Measurements from ENCODE around the gene CTU1. TPM values are rescaled to one million over a fixed set of nuclear protein-coding genes. Genes with fewer than 3 reads are reported as not detected.

Gene CTU1
- total RNA-seq: 10 to 100 TPM; 18.7 to 21.4 TPM

- Histone ChIP-seq H3K4me1 (replicated peaks) (peaks cover 6% of the 10 kb centered on the region), H3K36me3 (no peaks in the 10 kb centered on the region), H3K27me3 (replicated peaks; ENCODE audit: insufficient read depth) (no peaks in the 10 kb centered on the region), H3K9me3 (no peaks in the 10 kb centered on the region), H3K27ac (peak within 1 kb of the TSS; percentile 34 to 49), H3K4me3 (peak within 1 kb of the TSS; percentile 60 to 68)
- intact Hi-C loops (cut with DNase I): loop anchor here (5.0 kb wide), 1 partner anchor 484 kb away; no protein-coding TSS in a partner anchor
- WGBS: under 1% methylated on average over 43 of the region's 43 CpGs
- TF ChIP-seq POLR2AphosphoS5 (IDR thresholded peaks at IDR 0.05): peak; percentile 100
- no peak for TF ChIP-seq POLR2A (IDR thresholded peaks at IDR 0.05)
- TF ChIP-seq CTCF (IDR thresholded peaks at IDR 0.05): peak in 2 of 4 experiments; percentile 12 to 43
- DNase-seq (ENCODE audit: low spot score): peak; percentile 99
Observed at GRCh38 chr19:51108066-51108804, at the start of gene CTU1. CTU1 (minus strand) TSS chr19:51108409; CDS start chr19:51104569, 3,840 bp downstream.

GRCh38 chr19:51157265-51157664 lies 49.1 kb upstream of the CTU1 start:
- Histone ChIP-seq H3K4me1 (replicated peaks) (no peaks in the 10 kb centered on the region), H3K27me3 (replicated peaks; ENCODE audit: insufficient read depth) (no peaks in the 10 kb centered on the region), H3K9me3 (no peaks in the 10 kb centered on the region), H3K4me3 (no peak overlapping the region), H3K36me3 (no peaks in the 10 kb centered on the region), H3K27ac (no peak overlapping the region)
- intact Hi-C loops (cut with DNase I): no loop called here
- no peak for TF ChIP-seq POLR2AphosphoS5 (IDR thresholded peaks at IDR 0.05)
- TF ChIP-seq POLR2A (IDR thresholded peaks at IDR 0.05): no peak
- no peak for TF ChIP-seq CTCF (IDR thresholded peaks at IDR 0.05)
- DNase-seq (ENCODE audit: low spot score): no peak
- WGBS: 28% methylated on average over 2 of the region's 2 CpGs

GRCh38 chr19:51156710-51157109 lies 48.5 kb upstream of the CTU1 start:
- no peak for TF ChIP-seq CTCF (IDR thresholded peaks at IDR 0.05)
- TF ChIP-seq POLR2AphosphoS5 (IDR thresholded peaks at IDR 0.05): no peak
- no peak for TF ChIP-seq POLR2A (IDR thresholded peaks at IDR 0.05)
- Histone ChIP-seq H3K4me3 (no peak overlapping the region), H3K27ac (no peak overlapping the region), H3K27me3 (replicated peaks; ENCODE audit: insufficient read depth) (no peaks in the 10 kb centered on the region), H3K4me1 (replicated peaks) (no peaks in the 10 kb centered on the region), H3K36me3 (no peaks in the 10 kb centered on the region), H3K9me3 (no peaks in the 10 kb centered on the region)
- WGBS: 60% methylated on average over 2 of the region's 2 CpGs
- no peak for DNase-seq (ENCODE audit: low spot score)
- intact Hi-C loops (cut with DNase I): no loop called here

GRCh38 chr19:51150627-51151026 lies 42.4 kb upstream of the CTU1 start:
- no peak for TF ChIP-seq POLR2A (IDR thresholded peaks at IDR 0.05)
- TF ChIP-seq CTCF (IDR thresholded peaks at IDR 0.05): no peak
- no peak for TF ChIP-seq POLR2AphosphoS5 (IDR thresholded peaks at IDR 0.05)

GRCh38 chr19:51148580-51148979 lies 40.4 kb upstream of the CTU1 start:
- H3K4me1 ChIP-seq (replicated peaks): no peaks in the 10 kb centered on the region
- no peaks in the 10 kb centered on the region for H3K27me3 ChIP-seq (replicated peaks; ENCODE audit: insufficient read depth)
- intact Hi-C loops (cut with DNase I): no loop called here
- no peaks in the 10 kb centered on the region for H3K36me3 ChIP-seq
- no peak overlapping the region for H3K27ac ChIP-seq
- no peak overlapping the region for H3K4me3 ChIP-seq
- 58% methylated on average over 3 of the region's 3 CpGs for WGBS
- no peaks in the 10 kb centered on the region for H3K9me3 ChIP-seq
- no peak for TF ChIP-seq CTCF (IDR thresholded peaks at IDR 0.05)
- no peak for TF ChIP-seq POLR2A (IDR thresholded peaks at IDR 0.05)
- no peak for TF ChIP-seq POLR2AphosphoS5 (IDR thresholded peaks at IDR 0.05)
- no peak for DNase-seq (ENCODE audit: low spot score)

More at GRCh38 chr19:51150627-51151026, 42.4 kb upstream of the CTU1 start:
- Histone ChIP-seq H3K4me1 (replicated peaks) (no peaks in the 10 kb centered on the region), H3K4me3 (no peak overlapping the region), H3K36me3 (no peaks in the 10 kb centered on the region), H3K9me3 (no peaks in the 10 kb centered on the region), H3K27me3 (replicated peaks; ENCODE audit: insufficient read depth) (no peaks in the 10 kb centered on the region), H3K27ac (no peak overlapping the region)
- DNase-seq (ENCODE audit: low spot score): no peak
- whole genome bisulfite sequencing: 53% methylated on average over 3 of the region's 3 CpGs
- intact Hi-C loops (cut with DNase I): no loop called here

Measured in prostate gland (tissue), 2 donors.